SK-N-MC (cell line): ENCODE measurements around the gene ULK3.

Experiments used
- DNase-seq: peaks from one replicate; pipeline ENCODE4 v3.0.0-alpha.2; 2011; ENCODE audit warnings: low read depth, low spot score
- H3K27ac ChIP-seq: fragments of 200-600 bp; sonication (generic); 2 replicates; pipeline ENCODE4 v1.5.1; 2016; ENCODE audit warnings: mixed run types
- H3K36me3 ChIP-seq: fragments of 200-600 bp; sonication (generic); 2 replicates; pipeline ENCODE4 v1.6.1; 2017; ENCODE audit warnings: antibody characterized with exemption, low read length, mixed read lengths; ENCODE audit not compliant: insufficient read depth
- H3K4me3 ChIP-seq: fragments of 200-600 bp; sonication (generic); 2 replicates; pipeline ENCODE4 v1.5.1; 2016
- H3K9ac ChIP-seq: fragments of 200-600 bp; sonication (generic); 2 replicates; pipeline ENCODE4 v1.8.0; 2017; ENCODE audit warnings: mixed run types, mixed read lengths; ENCODE audit not compliant: insufficient read length
- H3K9me3 ChIP-seq: fragments of 200-600 bp; sonication (generic); 2 replicates; pipeline ENCODE4 v1.6.1; 2017; ENCODE audit warnings: low read depth, mild to moderate bottlenecking, antibody characterized with exemption, low read length, moderate library complexity, mixed read lengths
- EZH2 ChIP-seq: fragments of 200-600 bp; sonication (generic); IDR thresholded peaks from one replicate; pipeline ENCODE4 v1.6.1; 2017; ENCODE audit warnings: antibody characterized with exemption
- FOXP2 ChIP-seq: optimal IDR thresholded peaks from 2 replicates; pipeline ENCODE3; 2011; ENCODE audit warnings: mild to moderate bottlenecking, moderate library complexity; ENCODE audit not compliant: insufficient read depth; ENCODE audit errors: extremely low read length, control extremely low read depth
- POLR2AphosphoS5 ChIP-seq: IDR thresholded peaks from 2 replicates; pipeline ENCODE4 v1.6.1; 2012; ENCODE audit warnings: mild to moderate bottlenecking, low read depth, low read length, borderline replicate concordance

The ULK3 gene

DNA sequence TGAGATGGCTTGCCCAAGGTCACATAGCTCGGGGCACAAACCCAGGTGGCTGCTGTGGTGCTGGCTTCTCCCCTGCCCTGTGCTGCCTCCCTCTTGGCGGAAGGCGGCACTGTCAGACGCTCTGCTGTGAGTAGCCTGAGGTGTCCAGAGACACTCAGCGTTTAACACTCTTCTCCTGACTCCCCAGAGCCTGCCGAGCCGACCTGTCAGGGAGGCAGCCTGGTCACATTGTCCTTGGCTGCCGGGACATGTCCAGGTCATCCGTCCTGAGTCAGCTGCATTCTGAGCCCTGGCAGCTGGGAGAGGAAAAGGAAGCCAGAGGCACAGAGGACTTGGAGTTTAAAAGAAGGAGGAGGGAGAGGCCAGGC lies 25.6 kb downstream of the ULK3 start:
- no peaks in the 10 kb centered on the region for H3K9me3 ChIP-seq
- no peak for TF ChIP-seq FOXP2
- no peaks in the 10 kb centered on the region for H3K36me3 ChIP-seq
- H3K27ac ChIP-seq, result no peak overlapping the region
- H3K4me3 ChIP-seq, result no peak overlapping the region
- no peak overlapping the region for H3K9ac ChIP-seq
- DNase-seq, result no peak

DNA sequence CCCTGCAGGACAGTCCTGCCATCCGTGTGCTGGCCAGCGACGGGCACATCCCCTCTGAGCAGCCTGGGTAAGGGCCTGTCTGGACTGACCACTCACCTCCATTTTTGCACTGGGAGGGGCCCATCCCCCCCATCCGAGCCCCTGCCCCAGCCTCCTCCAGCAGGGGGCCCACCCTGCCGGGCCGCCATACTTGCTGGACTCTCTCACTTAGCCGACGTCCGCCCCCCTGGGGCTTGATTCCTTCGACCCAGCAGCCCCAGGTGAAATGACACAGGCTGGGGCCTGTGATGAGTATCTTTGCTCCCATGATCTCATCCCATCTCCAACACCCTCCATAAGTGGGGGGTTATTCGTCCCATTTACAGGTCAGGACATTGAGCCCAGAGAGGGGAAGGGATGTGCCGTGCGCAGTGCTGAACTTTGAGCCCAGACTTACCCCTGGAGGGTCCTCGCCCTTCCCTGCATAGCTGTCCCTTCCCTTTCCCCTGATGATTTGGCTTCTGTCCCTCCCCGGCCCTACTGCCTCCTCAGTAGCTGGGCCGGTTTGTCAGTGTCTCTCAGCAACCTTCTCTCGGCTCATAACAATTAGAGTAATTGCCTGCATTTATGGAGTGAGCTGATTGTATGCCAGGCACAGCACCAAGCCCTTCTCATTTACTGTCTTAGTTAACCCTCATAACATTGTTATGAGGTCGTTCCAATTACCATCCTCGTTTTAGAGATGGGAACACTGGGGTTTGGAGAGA lies 26.2 kb downstream of the ULK3 start:
- H3K4me3 ChIP-seq, result no peak overlapping the region
- no peak for DNase-seq
- no peaks in the 10 kb centered on the region for H3K36me3 ChIP-seq
- TF ChIP-seq FOXP2 (no peak), EZH2 (no peak), POLR2AphosphoS5 (no peak)
- no peaks in the 10 kb centered on the region for H3K9me3 ChIP-seq
- no peak overlapping the region for H3K9ac ChIP-seq
- H3K27ac ChIP-seq, result no peak overlapping the region

DNA sequence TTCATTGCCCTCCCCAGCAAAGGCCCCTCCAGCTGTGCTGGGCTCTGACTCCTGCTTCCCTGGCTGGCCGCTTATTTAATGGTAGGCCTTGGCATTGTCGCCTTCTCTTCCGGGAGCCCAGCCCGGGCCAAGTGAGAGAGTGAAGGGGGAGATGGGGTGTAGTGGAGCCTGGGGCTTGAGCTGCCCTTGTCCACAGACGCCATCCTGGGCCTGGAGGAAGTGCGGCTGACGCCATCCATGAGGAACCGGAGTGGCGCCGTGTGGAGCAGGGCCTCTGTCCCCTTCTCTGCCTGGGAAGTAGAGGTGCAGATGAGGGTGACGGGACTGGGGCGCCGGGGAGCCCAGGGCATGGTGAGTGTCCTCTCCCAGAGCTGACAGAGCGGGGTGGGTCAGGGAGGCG lies 27.0 kb downstream of the ULK3 start:
- DNase-seq, result no peak
- Histone ChIP-seq H3K9me3 (no peaks in the 10 kb centered on the region), H3K27ac (no peak overlapping the region), H3K4me3 (no peak overlapping the region), H3K36me3 (no peaks in the 10 kb centered on the region), H3K9ac (no peak overlapping the region)
- TF ChIP-seq FOXP2, result no peak
- no peak for TF ChIP-seq EZH2
- no peak for TF ChIP-seq POLR2AphosphoS5

DNA sequence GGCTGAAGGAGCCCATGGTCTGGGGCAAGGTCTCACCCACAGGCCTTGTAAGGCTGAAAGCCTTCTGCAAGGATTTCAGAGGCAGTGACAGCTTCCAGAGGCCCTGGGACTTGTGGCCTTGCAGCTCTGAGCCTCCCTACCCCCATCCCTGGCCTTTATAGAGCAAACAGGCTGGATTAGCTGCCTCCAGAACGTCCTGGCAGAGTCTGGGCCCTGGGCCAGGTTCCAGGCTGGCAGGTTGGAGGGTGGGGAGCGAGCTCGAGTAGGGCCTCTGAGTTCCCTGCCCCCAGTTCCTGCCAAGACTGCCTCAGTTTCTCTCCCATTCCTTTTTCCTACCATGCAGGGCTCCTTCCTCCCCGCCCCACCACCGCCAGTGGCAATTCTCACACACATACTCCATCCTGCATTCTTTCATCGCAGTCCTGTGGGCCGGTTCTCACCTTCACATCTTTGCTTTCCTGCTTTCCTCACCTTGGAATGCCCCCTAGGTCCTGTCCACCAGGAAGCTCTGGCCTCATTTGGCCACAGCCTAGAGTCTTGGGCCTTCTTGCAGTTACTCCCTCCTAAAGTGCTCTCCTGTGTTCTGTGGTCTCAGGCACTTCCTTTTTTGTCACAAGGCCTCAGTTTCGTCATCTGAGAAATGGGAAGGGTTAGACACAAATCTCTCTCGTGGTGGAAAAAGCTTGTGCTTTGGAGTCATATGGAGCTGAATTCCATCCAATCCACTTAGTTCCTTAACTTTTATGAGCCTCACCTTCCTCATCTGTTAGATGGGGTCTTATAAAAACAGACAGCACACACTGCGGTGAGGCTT lies 27.6 kb downstream of the ULK3 start:
- no peak for TF ChIP-seq FOXP2
- TF ChIP-seq POLR2AphosphoS5, result no peak
- TF ChIP-seq EZH2, result no peak
- H3K9ac ChIP-seq, result no peak overlapping the region
- H3K9me3 ChIP-seq, result no peaks in the 10 kb centered on the region
- no peak overlapping the region for H3K27ac ChIP-seq
- H3K36me3 ChIP-seq, result no peaks in the 10 kb centered on the region
- H3K4me3 ChIP-seq, result no peak overlapping the region
- no peak for DNase-seq

DNA sequence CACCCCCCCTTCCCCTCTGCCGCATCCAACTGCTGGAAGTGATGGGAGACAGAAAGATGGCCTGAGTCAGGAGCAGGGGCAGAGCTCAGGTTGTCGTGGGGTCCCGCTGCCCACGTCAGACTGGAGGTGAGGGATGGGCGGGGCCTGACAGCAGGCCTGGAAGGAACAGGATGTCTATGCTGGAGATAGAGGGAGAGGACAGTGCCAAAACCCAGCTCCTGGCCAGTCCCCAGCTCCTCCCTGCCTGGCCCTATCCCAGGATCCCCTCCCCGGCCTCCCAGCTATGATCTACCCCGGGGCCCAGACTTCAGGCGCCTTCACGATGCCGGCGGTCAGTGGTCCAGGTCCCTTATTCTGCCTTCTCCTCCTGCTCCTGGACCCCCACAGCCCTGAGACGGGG lies 30.4 kb downstream of the ULK3 start, which contains the start of gene LMAN1L:
Gene LMAN1L (plus strand): TSS at position 303 of the 400 bp plus-strand sequence. CDS start 20 bp downstream, at position 323.
- Histone ChIP-seq H3K27ac (no peak within 1 kb of the TSS), H3K9me3 (no peaks in the 10 kb centered on the region), H3K9ac (no peak within 1 kb of the TSS), H3K36me3 (no peaks in the 10 kb centered on the region), H3K4me3 (no peak within 1 kb of the TSS)
- TF ChIP-seq FOXP2, result no peak
- TF ChIP-seq EZH2, result no peak
- no peak for TF ChIP-seq POLR2AphosphoS5
- no peak for DNase-seq

DNA sequence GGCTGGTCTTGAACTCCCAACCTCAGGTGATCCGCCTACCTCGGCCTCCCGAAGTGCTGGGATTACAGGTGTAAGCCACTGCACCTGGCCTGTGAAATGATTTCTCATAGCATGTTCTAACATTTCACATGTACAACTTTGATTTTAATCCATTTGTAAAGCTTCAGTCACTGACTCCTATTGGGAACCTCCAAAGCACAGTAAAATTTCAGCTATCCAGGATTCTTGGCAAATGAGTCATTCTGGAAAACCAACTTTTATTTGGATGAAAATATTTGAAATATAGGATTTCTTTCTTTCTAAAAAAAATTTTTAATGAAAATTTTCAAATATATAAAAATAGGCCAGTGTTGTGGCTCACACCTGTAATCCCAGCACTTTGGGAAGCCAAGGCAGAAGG lies 33.0 kb downstream of the ULK3 start:
- no peak overlapping the region for H3K9ac ChIP-seq
- no peak overlapping the region for H3K4me3 ChIP-seq
- TF ChIP-seq POLR2AphosphoS5, result no peak
- no peak for TF ChIP-seq EZH2
- H3K36me3 ChIP-seq, result no peaks in the 10 kb centered on the region
- H3K9me3 ChIP-seq, result no peaks in the 10 kb centered on the region
- DNase-seq, result no peak
- no peak overlapping the region for H3K27ac ChIP-seq

DNA sequence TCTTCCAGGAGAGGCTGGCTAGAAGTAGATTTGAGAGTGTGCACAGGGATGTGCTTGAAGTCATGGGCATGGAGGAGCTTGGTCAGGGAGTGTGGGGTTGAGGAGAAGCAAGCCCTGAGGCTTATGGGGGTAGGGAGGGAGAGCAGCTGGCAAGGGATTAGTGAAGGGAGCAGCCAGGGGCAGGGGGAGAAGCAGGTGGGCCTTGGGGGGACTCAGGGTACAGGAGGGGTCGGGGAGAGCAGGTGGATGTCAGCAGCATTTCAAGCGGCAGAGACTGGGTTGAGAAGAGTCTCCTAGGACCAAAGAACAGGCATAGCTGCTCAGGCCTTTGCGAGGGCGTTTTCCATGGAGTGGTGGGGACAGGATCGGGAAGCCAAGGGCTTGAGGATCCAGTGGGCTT lies 33.7 kb downstream of the ULK3 start:
- no peaks in the 10 kb centered on the region for H3K9me3 ChIP-seq
- no peaks in the 10 kb centered on the region for H3K36me3 ChIP-seq
- no peak overlapping the region for H3K4me3 ChIP-seq
- H3K27ac ChIP-seq, result no peak overlapping the region
- H3K9ac ChIP-seq, result no peak overlapping the region
- TF ChIP-seq FOXP2 (no peak), POLR2AphosphoS5 (no peak), EZH2 (no peak)
- no peak for DNase-seq

DNA sequence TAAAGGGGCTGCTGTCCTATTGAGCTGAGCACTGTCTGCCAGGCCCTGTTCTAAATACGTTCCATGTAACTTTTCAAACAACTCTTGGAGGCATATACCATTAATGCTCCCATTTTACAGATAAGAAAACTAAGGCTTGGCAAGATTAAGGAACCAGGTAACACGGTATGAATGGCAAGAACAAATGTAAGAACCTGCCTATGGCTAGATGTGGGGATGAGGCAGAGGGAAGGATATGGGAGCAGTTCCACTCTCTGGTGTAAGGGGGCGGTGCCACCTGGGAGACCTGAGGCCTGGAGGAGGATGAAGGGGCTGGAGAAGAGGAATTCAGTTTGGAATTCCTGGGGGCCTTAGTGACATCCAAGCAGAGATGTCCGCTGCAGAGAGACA lies 34.1 kb downstream of the ULK3 start:
- H3K4me3 ChIP-seq, result no peak overlapping the region
- no peak overlapping the region for H3K27ac ChIP-seq
- H3K9ac ChIP-seq, result no peak overlapping the region
- no peak for DNase-seq
- no peaks in the 10 kb centered on the region; the same call in 1 of the 2 replicates for H3K36me3 ChIP-seq
- H3K9me3 ChIP-seq, result no peaks in the 10 kb centered on the region
- TF ChIP-seq FOXP2 (no peak), POLR2AphosphoS5 (no peak), EZH2 (no peak)
